Middle frontal gyrus (tissue), 1 donor: ENCODE results near the gene FNDC3B.

Source experiments
- DNase-seq: peaks from one replicate; pipeline ENCODE4 v3.0.0-alpha.2; 2015; ENCODE audit warnings: low spot score; ENCODE audit errors: extremely low spot score

FNDC3B gene

GRCh38 chr3:172442606-172443005 lies 403.2 kb downstream of the FNDC3B start:
- no peak for DNase-seq

- DNase-seq = no peak
These were observed 405.4 kb downstream of the FNDC3B start for GRCh38 chr3:172444821-172445220.

GRCh38 chr3:172446198-172446597 lies 406.8 kb downstream of the FNDC3B start:
- no peak for DNase-seq

GRCh38 chr3:172447611-172448579 lies 408.5 kb downstream of the FNDC3B start, which contains the start of gene GHSR:
GHSR (minus strand) TSS chr3:172448456; CDS start chr3:172448413, 43 bp downstream.
- no peak for DNase-seq

- DNase-seq = no peak
These were observed 409.5 kb downstream of the FNDC3B start for GRCh38 chr3:172448661-172449465.

GRCh38 chr3:172449466-172450149 lies 410.2 kb downstream of the FNDC3B start:
- no peak for DNase-seq
